ENCODE measurements around the gene CFAP157. TPM values are rescaled to one million over a fixed set of nuclear protein-coding genes. Genes with fewer than 3 reads are reported as not detected.

CFAP157 gene
- total and polyA plus RNA-seq, 2 experiments from 2014 or later, result 0.51 TPM; not detected in 1

DNA sequence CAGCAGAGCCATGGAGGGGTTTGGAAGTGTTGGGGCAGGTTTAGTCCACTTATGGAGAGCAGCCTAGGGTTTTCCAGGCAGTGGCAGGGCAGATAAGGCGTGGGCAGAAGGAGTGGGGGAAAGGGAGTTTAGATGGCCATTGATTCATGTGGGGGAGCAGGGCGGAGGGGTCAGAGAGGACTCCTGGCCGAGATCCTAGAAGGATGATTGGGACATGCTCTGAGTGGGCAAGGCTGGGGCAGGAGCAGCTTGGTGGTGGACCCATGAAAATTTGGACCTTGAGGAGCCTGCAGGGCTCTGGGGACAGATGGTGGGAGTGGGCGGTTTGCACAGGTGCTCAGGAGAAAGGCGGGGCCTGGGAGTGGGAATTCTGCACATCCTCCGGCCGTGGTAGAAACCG lies 46.4 kb downstream of the CFAP157 start:
- H2AFZ ChIP-seq, result no peak overlapping the region
- no peak for DNase-seq (ENCODE audit: low spot score)
- H3K4me1 ChIP-seq (ENCODE audit: insufficient read depth), result no peaks in the 10 kb centered on the region
- H3K27me3 ChIP-seq, result peaks cover 43% of the 10 kb centered on the region
- no peaks in the 10 kb centered on the region for H3K9me3 ChIP-seq (ENCODE audit: low read depth)
- no peak overlapping the region for H3K27ac ChIP-seq
- no peak overlapping the region for H3K4me2 ChIP-seq
- H4K20me1 ChIP-seq (ENCODE audit: insufficient read depth, poor library complexity, severe bottlenecking), result no peaks in the 10 kb centered on the region
- H3K36me3 ChIP-seq (replicated peaks; ENCODE audit: insufficient read depth, low read depth), result no peaks in the 10 kb centered on the region
- no peaks in the 10 kb centered on the region for H3K79me2 ChIP-seq
- no peak overlapping the region for H3K4me3 ChIP-seq
- TF ChIP-seq EZH2phosphoT487 (IDR thresholded peaks at IDR 0.05; ENCODE audit: low read depth, severe bottlenecking, unreplicated experiment) (no peak), EZH2 (IDR thresholded peaks at IDR 0.05; ENCODE audit: borderline replicate concordance) (no peak)
- TF ChIP-seq, protein P1, sequence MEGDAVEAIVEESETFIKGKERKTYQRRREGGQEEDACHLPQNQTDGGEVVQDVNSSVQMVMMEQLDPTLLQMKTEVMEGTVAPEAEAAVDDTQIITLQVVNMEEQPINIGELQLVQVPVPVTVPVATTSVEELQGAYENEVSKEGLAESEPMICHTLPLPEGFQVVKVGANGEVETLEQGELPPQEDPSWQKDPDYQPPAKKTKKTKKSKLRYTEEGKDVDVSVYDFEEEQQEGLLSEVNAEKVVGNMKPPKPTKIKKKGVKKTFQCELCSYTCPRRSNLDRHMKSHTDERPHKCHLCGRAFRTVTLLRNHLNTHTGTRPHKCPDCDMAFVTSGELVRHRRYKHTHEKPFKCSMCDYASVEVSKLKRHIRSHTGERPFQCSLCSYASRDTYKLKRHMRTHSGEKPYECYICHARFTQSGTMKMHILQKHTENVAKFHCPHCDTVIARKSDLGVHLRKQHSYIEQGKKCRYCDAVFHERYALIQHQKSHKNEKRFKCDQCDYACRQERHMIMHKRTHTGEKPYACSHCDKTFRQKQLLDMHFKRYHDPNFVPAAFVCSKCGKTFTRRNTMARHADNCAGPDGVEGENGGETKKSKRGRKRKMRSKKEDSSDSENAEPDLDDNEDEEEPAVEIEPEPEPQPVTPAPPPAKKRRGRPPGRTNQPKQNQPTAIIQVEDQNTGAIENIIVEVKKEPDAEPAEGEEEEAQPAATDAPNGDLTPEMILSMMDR (IDR thresholded peaks at IDR 0.05; ENCODE audit: poor library complexity), result no peak
- no peaks in the 10 kb centered on the region for H3K9me2 ChIP-seq (replicated peaks; ENCODE audit: insufficient read depth)
- WGBS (ENCODE audit: low lambda C conversion rate, missing lambda C conversion rate), result 79% methylated on average over 8 of the region's 8 CpGs

DNA sequence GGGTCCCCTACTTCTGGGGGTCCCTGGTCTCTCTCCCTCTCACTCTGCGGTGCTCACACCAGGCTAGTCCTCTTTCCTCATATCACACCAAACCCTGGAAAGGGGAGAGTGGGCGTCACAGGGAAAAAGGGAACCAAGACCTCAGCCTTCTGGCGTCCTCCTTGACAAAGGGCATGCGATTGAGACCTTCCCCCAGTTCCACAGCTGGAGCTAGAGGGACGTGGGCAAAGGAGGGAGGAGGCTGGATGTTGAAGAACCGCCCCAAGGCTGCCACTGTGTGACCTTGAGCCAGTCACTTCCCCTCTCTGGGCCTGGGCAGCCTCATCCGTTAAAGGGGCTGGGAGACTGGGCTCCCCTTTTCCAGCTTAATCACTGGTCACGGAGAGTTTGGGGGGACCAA lies 46.8 kb downstream of the CFAP157 start:
- Histone ChIP-seq H3K27ac (no peak overlapping the region), H3K9me2 (replicated peaks; ENCODE audit: insufficient read depth) (no peaks in the 10 kb centered on the region), H3K36me3 (replicated peaks; ENCODE audit: insufficient read depth, low read depth) (no peaks in the 10 kb centered on the region), H3K9me3 (ENCODE audit: low read depth) (no peaks in the 10 kb centered on the region), H3K4me3 (no peak overlapping the region), H3K4me1 (ENCODE audit: insufficient read depth) (no peaks in the 10 kb centered on the region), H3K27me3 (peaks cover 43% of the 10 kb centered on the region), H4K20me1 (ENCODE audit: insufficient read depth, poor library complexity, severe bottlenecking) (no peaks in the 10 kb centered on the region), H2AFZ (no peak overlapping the region), H3K4me2 (no peak overlapping the region), H3K79me2 (no peaks in the 10 kb centered on the region)
- WGBS (ENCODE audit: low lambda C conversion rate, missing lambda C conversion rate), result 63% methylated on average over 8 of the region's 8 CpGs
- no peak for DNase-seq (ENCODE audit: low spot score)
- TF ChIP-seq, protein P1 (IDR thresholded peaks at IDR 0.05; ENCODE audit: poor library complexity), result no peak
- TF ChIP-seq EZH2 (IDR thresholded peaks at IDR 0.05; ENCODE audit: borderline replicate concordance), result no peak
- no peak for TF ChIP-seq EZH2phosphoT487 (IDR thresholded peaks at IDR 0.05; ENCODE audit: low read depth, severe bottlenecking, unreplicated experiment)

DNA sequence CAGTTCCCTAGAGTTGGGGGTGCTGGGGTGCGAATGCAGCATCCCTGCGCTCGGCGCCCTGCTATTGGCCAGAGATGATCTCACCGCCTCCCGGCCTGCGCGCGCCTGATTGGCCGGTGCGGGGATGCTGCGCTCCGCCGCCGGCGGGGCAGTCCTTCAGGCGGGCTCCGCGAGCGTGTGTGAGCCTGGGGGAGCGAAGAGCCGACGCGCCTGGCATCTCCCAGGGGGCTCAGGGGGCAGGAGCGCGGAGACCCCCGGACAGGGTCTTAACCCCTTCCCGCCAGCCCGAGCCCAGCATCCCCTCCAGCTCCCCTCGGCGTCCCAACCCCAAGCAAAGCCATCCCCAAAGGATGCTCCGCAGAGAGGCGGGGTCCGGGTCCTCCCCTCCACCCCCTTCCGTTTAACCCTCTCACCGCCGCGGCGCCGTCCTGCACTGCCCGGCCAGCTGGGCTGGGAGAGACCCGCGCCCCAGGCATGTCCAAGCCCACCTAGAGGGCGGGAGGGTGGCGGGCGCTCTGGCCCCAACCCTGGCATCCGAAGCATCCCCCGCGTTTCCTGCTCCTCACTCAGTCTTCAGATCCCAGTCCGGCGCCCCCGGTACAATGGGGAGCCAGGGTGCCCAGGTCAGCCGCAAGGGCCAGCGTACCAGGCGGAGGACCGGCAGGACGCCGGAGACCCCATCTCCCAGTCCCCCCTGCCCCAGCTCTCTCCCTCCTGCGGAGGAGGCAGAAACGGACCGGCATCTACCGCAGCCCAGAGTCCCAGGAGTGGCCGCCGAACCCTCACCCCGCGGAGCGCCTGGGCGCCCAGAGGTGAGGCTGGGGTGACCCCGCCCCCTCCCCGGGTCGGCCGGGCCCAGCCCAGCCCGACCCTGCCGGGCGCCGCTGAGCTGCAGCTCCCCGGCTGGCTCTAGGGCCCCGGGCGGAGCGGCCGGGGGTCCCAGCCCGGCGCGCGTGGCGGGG lies 47.6 kb downstream of the CFAP157 start:
- peak overlapping the region; percentile 80 for H3K4me2 ChIP-seq
- peak; percentile 69 for TF ChIP-seq EZH2 (IDR thresholded peaks at IDR 0.05; ENCODE audit: borderline replicate concordance)
- TF ChIP-seq EZH2phosphoT487 (IDR thresholded peaks at IDR 0.05; ENCODE audit: low read depth, severe bottlenecking, unreplicated experiment), result no peak
- no peaks in the 10 kb centered on the region for H4K20me1 ChIP-seq (ENCODE audit: insufficient read depth, poor library complexity, severe bottlenecking)
- no peaks in the 10 kb centered on the region for H3K9me2 ChIP-seq (replicated peaks; ENCODE audit: insufficient read depth)
- H3K27me3 ChIP-seq, result peaks cover 43% of the 10 kb centered on the region
- H3K4me3 ChIP-seq, result no peak overlapping the region
- no peaks in the 10 kb centered on the region for H3K9me3 ChIP-seq (ENCODE audit: low read depth)
- H3K27ac ChIP-seq, result no peak overlapping the region
- DNase-seq (ENCODE audit: low spot score), result no peak
- H2AFZ ChIP-seq, result no peak overlapping the region
- H3K36me3 ChIP-seq (replicated peaks; ENCODE audit: insufficient read depth, low read depth), result no peaks in the 10 kb centered on the region
- no peaks in the 10 kb centered on the region for H3K79me2 ChIP-seq
- WGBS (ENCODE audit: low lambda C conversion rate, missing lambda C conversion rate), result 5% methylated on average over 67 of the region's 86 CpGs
- H3K4me1 ChIP-seq (ENCODE audit: insufficient read depth), result no peaks in the 10 kb centered on the region

Measured in hepatocyte (in vitro differentiated cells).